Stimulated activated CD8-positive, alpha-beta memory T cell treated with anti-CD3 and anti-CD28 coated beads, Interleukin-15, amount 100 ng/mL, for 24 hours (primary cell): Measurements from ENCODE around the gene ARID2.

Experiments
- DNase-seq: peaks from one replicate; pipeline ENCODE4 v3.0.0-alpha.2; 2020; ENCODE audit warnings: low read depth

Gene ARID2

DNA sequence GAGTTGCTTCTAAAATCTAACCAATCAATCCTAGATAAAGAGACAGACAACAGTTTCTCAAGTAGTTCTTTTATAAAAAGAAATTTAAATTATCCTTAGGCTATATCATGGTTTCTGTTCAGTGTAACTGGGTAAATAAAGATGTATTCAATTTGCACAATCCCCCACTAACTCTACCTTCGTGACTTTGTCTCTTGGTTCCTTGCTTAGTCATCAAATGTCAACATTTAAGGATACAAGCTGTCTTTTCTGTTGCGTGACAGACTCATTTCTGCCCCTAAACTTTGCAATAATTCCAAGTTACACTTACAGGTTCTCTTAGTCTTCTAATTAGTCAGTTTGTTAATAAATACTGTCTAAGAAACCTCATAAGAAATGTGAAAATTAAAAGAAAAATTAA lies 210.3 kb downstream of the ARID2 start:
- DNase-seq, result no peak

- no peak for DNase-seq
Measured at GRCh38 chr12:45944771-45945170, 215.3 kb downstream of the ARID2 start.

DNA sequence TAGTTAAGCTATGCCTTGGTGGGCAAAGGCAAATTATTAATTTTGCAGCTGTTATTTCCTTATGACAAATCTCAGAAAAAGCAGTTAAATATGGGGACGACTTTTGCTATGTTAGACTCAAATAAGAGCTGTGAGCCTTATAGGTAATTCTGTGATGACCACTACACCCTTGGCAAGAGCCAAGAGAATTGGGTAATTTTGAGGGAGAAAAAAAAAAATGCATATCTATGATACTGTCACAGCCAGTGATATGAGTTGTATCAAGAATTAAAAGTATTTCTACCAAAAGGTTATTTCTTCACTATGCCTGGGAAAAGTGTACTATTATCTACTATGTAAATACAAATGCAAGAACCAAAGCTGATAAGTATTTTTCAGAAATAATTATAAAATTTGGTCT lies 216.9 kb downstream of the ARID2 start:
- DNase-seq, result no peak

DNA sequence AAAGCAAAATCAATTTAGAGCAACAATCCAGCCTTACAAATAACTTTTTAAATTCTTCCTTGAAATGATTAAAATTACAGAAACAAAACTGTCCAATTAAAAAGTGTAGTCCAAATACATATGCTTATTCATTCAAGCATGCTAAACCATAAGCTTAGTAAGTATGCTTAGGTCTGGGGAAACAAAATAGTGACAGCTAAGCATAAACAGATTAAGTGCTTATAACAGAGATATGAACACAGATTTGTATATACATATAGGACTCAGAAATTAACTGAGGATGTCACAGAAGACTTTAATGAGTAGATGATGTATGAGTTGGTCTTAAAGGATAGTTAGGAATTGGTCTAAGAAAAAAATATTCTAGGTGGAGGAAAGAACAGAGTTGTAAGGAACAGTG lies 219.0 kb downstream of the ARID2 start:
- DNase-seq, result no peak
